H1 (cell line): ENCODE measurements around the gene KIAA1671. TPM values are rescaled to one million over a fixed set of nuclear protein-coding genes. Genes with fewer than 3 reads are reported as not detected.
A peak's percentile ranks its signal among the peaks of the same experiment; 100 is the strongest.

ENCODE experiments used
- CTCF ChIA-PET: fragments of 300-600 bp; sonication (Branson Sonifier 250); formaldehyde crosslinking; loops from one replicate; lab custom pipeline; 2021; ENCODE audit not compliant: partially characterized antibody; lab: Charles Lee
- POLR2A ChIA-PET: fragments of 300-600 bp; sonication (Branson Sonifier 250); formaldehyde crosslinking; loops from one replicate; lab custom pipeline; 2021; ENCODE audit warnings: inconsistent platforms; ENCODE audit not compliant: partially characterized antibody; lab: Charles Lee
- DNase-seq, 2 experiments: peaks; one replicate each; pipeline versions ENCODE4 v3.0.0 to v3.0.0-alpha.2; 2010 to 2022; ENCODE audit warnings: low spot score in 2 of 2, low read depth in 1 of 2, mixed read lengths in 1 of 2
- FAIRE-seq: peaks from 2 replicates; lab custom pipeline; 2011; peaks lifted over from hg19 to GRCh38; lab: Jason Lieb, UNC
- H2AFZ ChIP-seq: 2 replicates; pipeline ENCODE4 v1.8.1; 2012; ENCODE audit warnings: low read length, inconsistent platforms
- H2AK5ac ChIP-seq: 2 replicates; pipeline ENCODE4 v1.6.1; 2013; ENCODE audit warnings: low read depth, low read length
- H2BK120ac ChIP-seq: replicated peaks from 2 replicates; pipeline ENCODE3; 2013; ENCODE audit warnings: low read depth, low read length, inconsistent platforms
- H2BK12ac ChIP-seq: 2 replicates; pipeline ENCODE4 v1.6.1; 2013; ENCODE audit warnings: low read depth, low read length
- H2BK15ac ChIP-seq: 2 replicates; pipeline ENCODE4 v1.6.1; 2013; ENCODE audit warnings: low read length
- H2BK20ac ChIP-seq: 2 replicates; pipeline ENCODE4 v1.6.1; 2013; ENCODE audit warnings: low read length
- H2BK5ac ChIP-seq: 2 replicates; pipeline ENCODE4 v1.6.1; 2013; ENCODE audit warnings: low read depth, low read length
- H3K14ac ChIP-seq: 2 replicates; pipeline ENCODE4 v1.6.1; 2013; ENCODE audit warnings: inconsistent platforms; ENCODE audit not compliant: insufficient read length
- H3K18ac ChIP-seq: 2 replicates; pipeline ENCODE4 v1.6.1; 2013; ENCODE audit warnings: low read length; ENCODE audit errors: extremely low read depth
- H3K23ac ChIP-seq: 2 replicates; pipeline ENCODE4 v1.6.1; 2013; ENCODE audit warnings: inconsistent platforms; ENCODE audit not compliant: insufficient read length
- H3K23me2 ChIP-seq: 2 replicates; pipeline ENCODE4 v1.6.1; 2013; ENCODE audit warnings: low read depth, low read length
- H3K27ac ChIP-seq: 2 replicates; pipeline ENCODE4 v1.6.1; 2011; ENCODE audit warnings: low read depth, low read length, inconsistent platforms
- H3K27me3 ChIP-seq, 4 experiments: replicated peaks in 1 of 4; 1 replicate in 1 of 4; 2 replicates in 3 of 4; pipeline versions ENCODE4 v1.6.1 to v1.8.1; 2011 to 2013; ENCODE audit warnings: low read length in 3 of 4, mild to moderate bottlenecking in 3 of 4, inconsistent platforms in 2 of 4, mixed read lengths in 2 of 4, moderate library complexity in 1 of 4; ENCODE audit not compliant: control insufficient read depth in 3 of 4, insufficient read depth in 3 of 4; ENCODE audit errors: extremely low read depth in 1 of 4
- H3K36me3 ChIP-seq, 4 experiments: 2 replicates each; pipeline versions ENCODE4 v1.6.1 to v1.8.1; 2011 to 2013; ENCODE audit warnings: mild to moderate bottlenecking in 4 of 4, low read length in 3 of 4, moderate library complexity in 2 of 4, control low read depth in 1 of 4, inconsistent platforms in 1 of 4; ENCODE audit not compliant: insufficient read depth in 4 of 4, control insufficient read depth in 2 of 4
- H3K4ac ChIP-seq: replicated peaks from 2 replicates; pipeline ENCODE3; 2013; ENCODE audit warnings: low read length, low read depth, mixed read lengths, inconsistent platforms; ENCODE audit not compliant: insufficient read length
- H3K4me1 ChIP-seq, 4 experiments: replicated peaks in 1 of 4; 1 replicate in 1 of 4; 2 replicates in 3 of 4; pipeline versions ENCODE4 v1.6.1 to v1.8.1; 2011 to 2013; ENCODE audit warnings: low read length in 3 of 4, inconsistent platforms in 2 of 4, mixed read lengths in 1 of 4; ENCODE audit not compliant: insufficient read depth in 4 of 4, control insufficient read depth in 3 of 4
- H3K4me2 ChIP-seq, 2 experiments: 2 replicates each; pipeline versions ENCODE4 v1.6.1 to v1.8.1; 2011 to 2013; ENCODE audit warnings: low read depth in 2 of 2, low read length in 2 of 2, control low read depth in 1 of 2, inconsistent platforms in 1 of 2, mild to moderate bottlenecking in 1 of 2; ENCODE audit not compliant: insufficient read depth in 1 of 2
- H3K4me3 ChIP-seq, 4 experiments: fragments of 200-600, 300-600 bp in 1 of 4; sonication (generic), shearing (Covaris generic), sonication (Bioruptor Twin) in 1 of 4; 2 replicates each; pipeline versions ENCODE4 v1.5.1 to v1.8.1; 2011 to 2016; ENCODE audit warnings: low read length in 4 of 4, low read depth in 3 of 4, control low read depth in 2 of 4, inconsistent platforms in 2 of 4, mild to moderate bottlenecking in 2 of 4, mixed read lengths in 1 of 4, moderate library complexity in 1 of 4; ENCODE audit not compliant: insufficient read depth in 2 of 4; ENCODE audit errors: extremely low read depth in 1 of 4
- H3K56ac ChIP-seq: replicated peaks from 2 replicates; pipeline ENCODE3; 2013; ENCODE audit warnings: low read depth, mild to moderate bottlenecking, mixed read lengths, low read length, inconsistent platforms; ENCODE audit not compliant: insufficient read length
- H3K79me1 ChIP-seq: 2 replicates; pipeline ENCODE4 v1.6.1; 2013; ENCODE audit warnings: low read depth, low read length, control low read depth
- H3K79me2 ChIP-seq, 2 experiments: 2 replicates each; pipeline versions ENCODE4 v1.6.1 to v1.8.1; 2012 to 2013; ENCODE audit warnings: low read length in 2 of 2, mild to moderate bottlenecking in 2 of 2, inconsistent platforms in 1 of 2; ENCODE audit not compliant: insufficient read depth in 2 of 2, control insufficient read depth in 1 of 2
- H3K9ac ChIP-seq, 4 experiments: replicated peaks in 1 of 4; 1 replicate in 1 of 4; 2 replicates in 3 of 4; pipeline versions ENCODE4 v1.6.1 to v1.8.1; 2011 to 2013; ENCODE audit warnings: low read depth in 3 of 4, low read length in 3 of 4, control low read depth in 2 of 4, mild to moderate bottlenecking in 2 of 4, moderate library complexity in 2 of 4, inconsistent platforms in 1 of 4; ENCODE audit errors: extremely low read depth in 1 of 4
- H3K9me3 ChIP-seq, 2 experiments: 2 replicates each; pipeline versions ENCODE4 v1.6.1 to v1.8.1; 2012 to 2013; ENCODE audit warnings: mild to moderate bottlenecking in 2 of 2, moderate library complexity in 2 of 2, control low read depth in 1 of 2, inconsistent platforms in 1 of 2, low read depth in 1 of 2, low read length in 1 of 2, mixed read lengths in 1 of 2; ENCODE audit not compliant: insufficient read depth in 2 of 2
- H4K20me1 ChIP-seq, 2 experiments: replicated peaks in 1 of 2; 2 replicates each; pipeline versions ENCODE3 to v1.8.1; 2011 to 2013; ENCODE audit warnings: inconsistent platforms in 2 of 2, low read length in 2 of 2, mild to moderate bottlenecking in 1 of 2; ENCODE audit not compliant: insufficient read depth in 2 of 2, control insufficient read depth in 1 of 2
- H4K5ac ChIP-seq: 2 replicates; pipeline ENCODE4 v1.6.1; 2013; ENCODE audit warnings: low read length, low read depth, mixed read lengths, inconsistent platforms; ENCODE audit not compliant: insufficient read length
- H4K8ac ChIP-seq: 2 replicates; pipeline ENCODE4 v1.8.0; 2013; ENCODE audit warnings: mild to moderate bottlenecking, moderate library complexity, low read length, inconsistent platforms; ENCODE audit not compliant: insufficient read depth; ENCODE audit errors: extremely low read depth
- H4K91ac ChIP-seq: replicated peaks from 2 replicates; pipeline ENCODE3; 2013; ENCODE audit warnings: low read length, mixed read lengths, inconsistent platforms; ENCODE audit not compliant: insufficient read length
- ASH2L ChIP-seq: fragments of 200-600, 300-600 bp; sonication (generic); IDR thresholded peaks from one replicate; pipeline ENCODE4 v1.7.1; 2017; ENCODE audit warnings: low read length
- FOSL1 ChIP-seq: IDR thresholded peaks from 2 replicates; pipeline ENCODE4 v1.6.1; 2011; ENCODE audit warnings: mild to moderate bottlenecking, low read depth, low read length, moderate library complexity; ENCODE audit not compliant: insufficient read depth
- GABPA ChIP-seq: IDR thresholded peaks from 2 replicates; pipeline ENCODE4 v1.6.1; 2011; ENCODE audit warnings: mild to moderate bottlenecking, low read length, moderate library complexity, borderline replicate concordance; ENCODE audit not compliant: insufficient read depth
- MAFK ChIP-seq: IDR thresholded peaks from 2 replicates; pipeline ENCODE4 v1.6.1; 2012; ENCODE audit warnings: low read depth, mild to moderate bottlenecking, improper control_type of control experiment, low read length
- NANOG ChIP-seq: IDR thresholded peaks from 2 replicates; pipeline ENCODE4 v1.6.1; 2011; ENCODE audit warnings: low read length, low read depth, mild to moderate bottlenecking, inconsistent platforms; ENCODE audit not compliant: insufficient read depth, poor library complexity, severe bottlenecking
- POU5F1 ChIP-seq: IDR thresholded peaks from 2 replicates; pipeline ENCODE4 v1.6.1; 2011; ENCODE audit warnings: low read depth, mild to moderate bottlenecking, low read length, moderate library complexity
- RNF2 ChIP-seq: fragments of 200-900, 300-1000 bp; sonication (generic); IDR thresholded peaks from 2 replicates; pipeline ENCODE4 v1.7.1; 2016; ENCODE audit warnings: borderline replicate concordance, low read depth, mild to moderate bottlenecking, antibody characterized with exemption, low read length; ENCODE audit not compliant: poor library complexity, severe bottlenecking; ENCODE audit errors: missing control alignments
- SIN3A ChIP-seq, 2 experiments: IDR thresholded peaks in 1 of 2; conservative IDR thresholded peaks in 1 of 2; 2 replicates each; pipeline ENCODE4 v1.6.1; 2011 to 2012; ENCODE audit warnings: low read length in 2 of 2, improper control_type of control experiment in 1 of 2, low read depth in 1 of 2, mild to moderate bottlenecking in 1 of 2
- TBP ChIP-seq: IDR thresholded peaks from 2 replicates; pipeline ENCODE4 v1.6.1; 2011; ENCODE audit warnings: low read depth, low read length, improper control_type of control experiment
- YY1 ChIP-seq: IDR thresholded peaks from 2 replicates; pipeline ENCODE4 v1.6.1; 2011; ENCODE audit warnings: low read depth, mild to moderate bottlenecking, low read length
- ZNF274 ChIP-seq: IDR thresholded peaks from 2 replicates; pipeline ENCODE4 v1.7.0; 2012; ENCODE audit warnings: low read length, borderline replicate concordance; ENCODE audit errors: extremely low read depth
- WGBS, 2 experiments: shearing (Covaris generic) in 1 of 2; methylation state at CpG; one replicate each; pipeline versions ENCODE4 v1.1.6 to v1.1.7; 2013 to 2015; ENCODE audit warnings: low lambda C conversion rate in 2 of 2, mixed read lengths in 2 of 2, inconsistent platforms in 1 of 2, low coverage in 1 of 2, missing lambda C conversion rate in 1 of 2; ENCODE audit not compliant: insufficient replicate concordance in 2 of 2, insufficient coverage in 1 of 2, insufficient read length in 1 of 2; ENCODE audit errors: extremely low coverage in 1 of 2, missing lambda C conversion rate in 1 of 2; 5-methylcytosine and 5-hydroxymethylcytosine counted together
- polyA plus RNA-seq, 7 experiments: library from polyadenylated mRNA; depleted of rRNA in 3 of 7; stranded (reverse) in 5 of 7; unstranded in 2 of 7; fragments of >200 nt in 5 of 7; fragments of 200-250 nt in 2 of 7; gene quantifications; 1 replicate in 5 of 7; 2 replicates in 1 of 7; 4 replicates in 1 of 7; pipeline versions ENCODE4 v1.2.1 to v1.2.3, GENCODE V29; 2011 to 2013; ENCODE audit warnings: missing spikeins in 2 of 7, mixed read lengths in 2 of 7
- total RNA-seq: library from RNA; stranded (reverse); fragmentation: NEBNext Ultra II Directional; extraction: Animal tissue kit (Norgen Biotek cat#: 25700); gene quantifications from 2 replicates; pipeline ENCODE4 v1.2.1, GENCODE V29; 2021
- TF ChIP-seq, protein P1 (sequence below): IDR thresholded peaks from 2 replicates; pipeline ENCODE4 v1.6.1; 2012; ENCODE audit warnings: inconsistent platforms

Gene KIAA1671
- total and polyA plus RNA-seq, 2 of the 8 experiments (the other 6 are each of a cell fraction or from before 2014, with no cell fraction given), result 6.4 to 23.9 TPM

GRCh38 chr22:25120761-25121212, 168.3 kb downstream of the KIAA1671 start:
- Histone ChIP-seq H3K23ac (no peak overlapping the region), H3K4me1 (peaks cover 0 to 4% (median 2%) of the 10 kb centered on the region in 4 experiments; a peak in 3 of 7 replicates), H2BK12ac (no peak overlapping the region), H3K4me3 (no peak overlapping the region), H3K4me2 (0 out of 4 replicates have a peak overlapping the region, but pooled peaks of 1 of the 2 experiments have one; percentile 2), H3K14ac (no peak overlapping the region), H2BK20ac (no peak overlapping the region), H3K79me1 (no peaks in the 10 kb centered on the region; the same call in 1 of the 2 replicates), H2BK5ac (no peak overlapping the region), H3K27me3 (no peaks in the 10 kb centered on the region; a peak in 1 of 7 replicates), H3K27ac (no peak overlapping the region), H4K91ac (no peak overlapping the region), H2BK15ac (no peak overlapping the region), H2BK120ac (no peak overlapping the region), H2AFZ (no peak overlapping the region), H4K20me1 (peaks cover 0 to 2% of the 10 kb centered on the region in 2 experiments), H3K9ac (no peak overlapping the region), H3K36me3 (peaks cover 0 to 3% (median 0%) of the 10 kb centered on the region in 4 experiments; a peak in 1 of 8 replicates), H3K23me2 (no peaks in the 10 kb centered on the region; the same call in 1 of the 2 replicates), H4K5ac (no peak overlapping the region), H3K18ac (no peak overlapping the region), H3K4ac (no peak overlapping the region), H3K9me3 (no peaks in the 10 kb centered on the region; a peak in 1 of 4 replicates), H4K8ac (no peak overlapping the region), H3K56ac (no peak overlapping the region), H3K79me2 (no peaks in the 10 kb centered on the region), H2AK5ac (no peak overlapping the region)
- ChIA-PET POLR2A (interaction anchor here (1.6 kb wide), 1 partner anchor 10 kb away, joined by 5 read pairs; no protein-coding TSS in a partner anchor), CTCF (interaction anchor here (1.3 to 2.4 kb wide), 2 partner anchors 39 to 78 kb away, joined by 4 to 6 read pairs; partner anchors contain the start of gene CRYBB3)
- no peak for FAIRE-seq
- no peak for DNase-seq
- WGBS, 2 experiments, result 75% methylated on average over 12 of the region's 12 CpGs; no CpG with 5 or more reads in 1 of the 2 experiments
- TF ChIP-seq NANOG (no peak), YY1 (no peak), GABPA (no peak), ASH2L (no peak), FOSL1 (no peak), SIN3A (conservative IDR thresholded peaks at IDR 0.05 in 1 of 2, IDR thresholded peaks at IDR 0.05 in 1 of 2; ENCODE audit: low read depth in 1 of 2, low read length in 2 of 2) (no peak), POU5F1 (no peak), RNF2 (no peak), MAFK (no peak), TBP (no peak), ZNF274 (no peak)
- TF ChIP-seq, protein P1, sequence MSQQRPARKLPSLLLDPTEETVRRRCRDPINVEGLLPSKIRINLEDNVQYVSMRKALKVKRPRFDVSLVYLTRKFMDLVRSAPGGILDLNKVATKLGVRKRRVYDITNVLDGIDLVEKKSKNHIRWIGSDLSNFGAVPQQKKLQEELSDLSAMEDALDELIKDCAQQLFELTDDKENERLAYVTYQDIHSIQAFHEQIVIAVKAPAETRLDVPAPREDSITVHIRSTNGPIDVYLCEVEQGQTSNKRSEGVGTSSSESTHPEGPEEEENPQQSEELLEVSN, result no peak
